Mesothelial cell of epicardium (in vitro differentiated cells): ENCODE results near the gene RSU1. TPM values are rescaled to one million over a fixed set of nuclear protein-coding genes. Genes with fewer than 3 reads are reported as not detected.

Experiments
- DNase-seq, 2 experiments: peaks; one replicate each; pipeline ENCODE4 v3.0.0; 2021; ENCODE audit warnings: low spot score in 2 of 2; ENCODE audit not compliant: unreplicated experiment in 2 of 2
- H3K27ac Mint-ChIP-seq: 2 replicates; pipeline ENCODE4 v1.8.0; 2021; ENCODE audit warnings: mixed read lengths
- H3K27me3 Mint-ChIP-seq: 2 replicates; pipeline ENCODE4 v1.8.0; 2021; ENCODE audit warnings: low read depth, mixed read lengths
- H3K36me3 Mint-ChIP-seq: 2 replicates; pipeline ENCODE4 v1.8.0; 2021; ENCODE audit warnings: mixed read lengths
- H3K4me1 Mint-ChIP-seq: 2 replicates; pipeline ENCODE4 v1.8.0; 2021; ENCODE audit warnings: mixed read lengths
- H3K4me3 Mint-ChIP-seq: 2 replicates; pipeline ENCODE4 v1.8.0; 2021; ENCODE audit warnings: mild to moderate bottlenecking, moderate library complexity, mixed read lengths
- H3K9me3 Mint-ChIP-seq: 2 replicates; pipeline ENCODE4 v1.8.0; 2021; ENCODE audit warnings: mixed read lengths
- CTCF ChIP-seq: fragments of 200-600 bp; sonication (generic); IDR thresholded peaks from one replicate; pipeline ENCODE4 v1.5.0; 2021; ENCODE audit warnings: antibody characterized with exemption; ENCODE audit not compliant: unreplicated experiment
- total RNA-seq: library from RNA; stranded (reverse); gene quantifications from 3 replicates; pipeline ENCODE4 v1.2.1, GENCODE V29; 2021

Gene RSU1
- total RNA-seq, 1 donor from 2014 or later, result 36.2 TPM

GRCh38 chr10:16626697-16627096 lies 190.5 kb downstream of the RSU1 start:
- H3K27ac Mint-ChIP-seq, result no peak overlapping the region

GRCh38 chr10:16612981-16613355 lies 204.3 kb downstream of the RSU1 start:
- H3K36me3 Mint-ChIP-seq, result no peaks in the 10 kb centered on the region

More at GRCh38 chr10:16626697-16627096, 190.5 kb downstream of the RSU1 start:
- Mint-ChIP-seq H3K36me3 (no peaks in the 10 kb centered on the region), H3K27me3 (no peaks in the 10 kb centered on the region), H3K4me1 (no peaks in the 10 kb centered on the region), H3K9me3 (no peaks in the 10 kb centered on the region), H3K4me3 (no peak overlapping the region)
- TF ChIP-seq CTCF, result no peak
- no peak for DNase-seq

GRCh38 chr10:16612115-16612980 lies 204.9 kb downstream of the RSU1 start:
- no peaks in the 10 kb centered on the region for H3K36me3 Mint-ChIP-seq
- peak in 1 of 2 experiments; percentile 43 for DNase-seq
- TF ChIP-seq CTCF, result no peak
- H3K4me3 Mint-ChIP-seq, result no peak overlapping the region
- H3K27me3 Mint-ChIP-seq, result no peaks in the 10 kb centered on the region
- H3K27ac Mint-ChIP-seq, result no peak overlapping the region
- no peaks in the 10 kb centered on the region for H3K4me1 Mint-ChIP-seq
- peaks cover 24% of the 10 kb centered on the region for H3K9me3 Mint-ChIP-seq

More at GRCh38 chr10:16612981-16613355, 204.3 kb downstream of the RSU1 start:
- Mint-ChIP-seq H3K27me3 (no peaks in the 10 kb centered on the region), H3K9me3 (peaks cover 29% of the 10 kb centered on the region), H3K27ac (no peak overlapping the region), H3K4me3 (no peak overlapping the region), H3K4me1 (no peaks in the 10 kb centered on the region)
- TF ChIP-seq CTCF, result no peak
- DNase-seq, result no peak

- no peaks in the 10 kb centered on the region for H3K36me3 Mint-ChIP-seq
- no peak for DNase-seq
- no peak overlapping the region for H3K4me3 Mint-ChIP-seq
- no peak overlapping the region for H3K27ac Mint-ChIP-seq
- TF ChIP-seq CTCF, result no peak
- peaks cover 13% of the 10 kb centered on the region for H3K9me3 Mint-ChIP-seq
- H3K27me3 Mint-ChIP-seq, result no peaks in the 10 kb centered on the region
- no peaks in the 10 kb centered on the region for H3K4me1 Mint-ChIP-seq
Observed at GRCh38 chr10:16611037-16611436, 206.2 kb downstream of the RSU1 start.

- H3K27ac Mint-ChIP-seq, result no peak overlapping the region
- no peaks in the 10 kb centered on the region for H3K9me3 Mint-ChIP-seq
- TF ChIP-seq CTCF, result no peak
- H3K36me3 Mint-ChIP-seq, result no peaks in the 10 kb centered on the region
- H3K27me3 Mint-ChIP-seq, result no peaks in the 10 kb centered on the region
- H3K4me1 Mint-ChIP-seq, result no peaks in the 10 kb centered on the region
- no peak for DNase-seq
- H3K4me3 Mint-ChIP-seq, result no peak overlapping the region
Observed at GRCh38 chr10:16609211-16609610, 208.0 kb downstream of the RSU1 start.
